Activated T-cell treated with anti-CD3 and anti-CD28 coated beads, Interleukin-2, amount 50 U/mL, for 24 hours (primary cell): ENCODE data around the gene SNX24.

Source experiments
- DNase-seq: peaks from one replicate; pipeline ENCODE4 v3.0.0-alpha.2; 2020
- H3K27ac Mint-ChIP-seq: 2 replicates; pipeline ENCODE4 v1.8.0; 2020; ENCODE audit warnings: mild to moderate bottlenecking, mixed read lengths
- H3K27me3 Mint-ChIP-seq: 2 replicates; pipeline ENCODE4 v1.8.0; 2020; ENCODE audit warnings: mixed read lengths
- H3K36me3 Mint-ChIP-seq: 2 replicates; pipeline ENCODE4 v1.8.0; 2020; ENCODE audit warnings: low read depth, mixed read lengths
- H3K4me1 Mint-ChIP-seq: 2 replicates; pipeline ENCODE4 v1.8.0; 2020; ENCODE audit warnings: low read depth, mixed read lengths
- H3K4me3 Mint-ChIP-seq: 2 replicates; pipeline ENCODE4 v1.8.0; 2020; ENCODE audit warnings: mild to moderate bottlenecking, moderate library complexity, mixed read lengths
- H3K9me3 Mint-ChIP-seq: 2 replicates; pipeline ENCODE4 v1.8.0; 2020; ENCODE audit warnings: mixed read lengths

SNX24 gene

DNA sequence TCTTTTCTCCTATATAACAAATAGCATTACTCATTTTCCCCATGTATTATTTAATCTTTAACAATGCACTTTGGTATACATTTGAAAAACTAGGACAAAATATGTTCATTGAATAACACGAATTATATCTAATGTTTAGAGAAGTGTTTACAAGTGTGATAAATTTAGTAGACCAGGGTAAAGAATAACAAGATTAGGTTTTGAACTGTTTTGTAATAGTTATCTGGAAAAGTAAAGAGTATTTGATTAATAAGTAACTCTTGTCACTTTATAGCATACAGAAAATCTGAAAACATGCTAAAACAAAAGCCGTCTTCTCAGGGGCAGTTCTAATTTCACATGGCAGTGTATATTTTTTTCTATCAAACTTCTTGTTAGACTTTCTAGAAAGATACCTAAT lies 132.7 kb downstream of the SNX24 start:
- H3K4me1 Mint-ChIP-seq = no peaks in the 10 kb centered on the region
- H3K4me3 Mint-ChIP-seq = no peak overlapping the region
- no peaks in the 10 kb centered on the region for H3K9me3 Mint-ChIP-seq
- H3K27me3 Mint-ChIP-seq = no peaks in the 10 kb centered on the region
- H3K36me3 Mint-ChIP-seq = no peaks in the 10 kb centered on the region
- DNase-seq = no peak
- no peak overlapping the region for H3K27ac Mint-ChIP-seq

DNA sequence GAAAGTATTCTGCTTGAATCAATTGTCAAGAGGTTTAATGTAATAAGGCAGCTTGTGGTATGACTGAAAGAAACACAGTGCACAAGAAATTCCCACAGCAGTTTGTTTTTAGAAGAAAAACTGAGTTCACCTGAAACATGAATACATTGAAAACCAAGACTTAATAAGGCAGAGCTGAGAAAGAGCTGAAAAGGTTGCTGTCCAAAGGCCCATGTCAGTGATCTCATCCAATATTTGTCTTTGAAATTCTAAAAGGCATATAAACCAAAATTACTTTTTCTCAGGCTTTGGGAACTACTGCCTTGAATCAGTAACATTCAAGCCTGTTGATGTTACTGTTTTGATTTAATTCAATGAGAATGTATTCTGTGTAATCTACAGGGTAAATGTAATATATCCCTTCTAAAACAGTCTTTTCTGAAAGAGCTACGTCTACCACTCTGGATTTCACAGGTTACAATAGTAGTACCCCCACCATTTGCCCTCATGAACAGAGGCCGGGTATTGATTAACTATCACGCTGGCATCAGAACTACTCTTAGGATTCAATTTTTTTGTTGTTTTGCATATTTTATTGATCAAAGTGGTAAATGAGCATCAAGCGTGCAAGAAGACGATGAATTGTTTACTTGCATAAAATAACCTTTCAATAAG lies 133.4 kb downstream of the SNX24 start:
- DNase-seq = no peak
- no peaks in the 10 kb centered on the region for H3K9me3 Mint-ChIP-seq
- no peaks in the 10 kb centered on the region for H3K36me3 Mint-ChIP-seq
- no peak overlapping the region for H3K4me3 Mint-ChIP-seq
- H3K27ac Mint-ChIP-seq = no peak overlapping the region
- no peaks in the 10 kb centered on the region for H3K27me3 Mint-ChIP-seq
- no peaks in the 10 kb centered on the region for H3K4me1 Mint-ChIP-seq

DNA sequence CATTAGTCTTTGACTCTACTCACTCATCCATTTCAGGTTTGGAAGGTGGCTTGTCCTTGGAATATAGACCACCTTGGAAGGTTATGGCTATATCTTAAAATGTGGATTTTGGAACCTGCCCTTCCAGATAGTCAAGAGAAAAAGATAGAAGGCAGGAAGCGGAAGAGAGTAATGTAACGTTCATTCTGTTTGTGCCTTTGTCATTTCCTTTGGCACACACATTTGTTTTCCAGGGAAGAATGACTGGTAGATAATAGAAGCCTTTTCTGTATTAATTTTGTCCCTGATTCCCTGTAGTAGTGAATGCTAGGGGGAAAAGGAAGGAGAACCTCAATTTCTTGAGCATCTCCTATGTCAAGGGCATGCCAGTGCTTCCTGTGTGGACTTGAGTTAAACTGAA lies 136.4 kb downstream of the SNX24 start:
- H3K27me3 Mint-ChIP-seq = no peaks in the 10 kb centered on the region
- DNase-seq = no peak
- H3K36me3 Mint-ChIP-seq = no peaks in the 10 kb centered on the region
- H3K9me3 Mint-ChIP-seq = no peaks in the 10 kb centered on the region
- H3K4me1 Mint-ChIP-seq = no peaks in the 10 kb centered on the region
- H3K4me3 Mint-ChIP-seq = no peak overlapping the region
- no peak overlapping the region for H3K27ac Mint-ChIP-seq

- DNase-seq = no peak
- no peak overlapping the region for H3K4me3 Mint-ChIP-seq
- no peaks in the 10 kb centered on the region for H3K4me1 Mint-ChIP-seq
- H3K36me3 Mint-ChIP-seq = no peaks in the 10 kb centered on the region
- no peaks in the 10 kb centered on the region for H3K9me3 Mint-ChIP-seq
- H3K27me3 Mint-ChIP-seq = no peaks in the 10 kb centered on the region
- H3K27ac Mint-ChIP-seq = no peak overlapping the region
These were observed 137.0 kb downstream of the SNX24 start for GRCh38 chr5:122982376-122982775.

DNA sequence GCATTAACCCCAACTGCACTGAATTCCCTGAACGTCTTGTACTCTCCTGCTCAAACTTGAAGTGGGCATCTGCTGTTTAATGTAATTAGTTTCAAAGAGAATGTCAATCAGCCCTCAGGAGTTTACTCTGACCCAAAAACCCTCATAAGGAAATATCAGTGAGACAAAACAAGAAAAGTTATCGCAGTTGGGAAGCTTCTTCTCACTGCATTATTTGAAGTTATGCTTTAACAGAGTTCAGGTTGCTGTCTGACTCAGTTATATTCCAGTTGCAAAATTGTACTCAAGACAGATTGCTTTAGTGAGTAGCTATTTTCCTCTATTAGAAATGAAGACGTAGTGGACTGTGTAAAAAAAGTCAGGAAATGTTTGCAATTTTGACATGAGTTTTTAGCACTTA lies 139.0 kb downstream of the SNX24 start:
- H3K27ac Mint-ChIP-seq = no peak overlapping the region
- no peaks in the 10 kb centered on the region for H3K27me3 Mint-ChIP-seq
- no peak overlapping the region for H3K4me3 Mint-ChIP-seq
- no peaks in the 10 kb centered on the region for H3K9me3 Mint-ChIP-seq
- no peak for DNase-seq
- no peaks in the 10 kb centered on the region for H3K4me1 Mint-ChIP-seq
- no peaks in the 10 kb centered on the region for H3K36me3 Mint-ChIP-seq

DNA sequence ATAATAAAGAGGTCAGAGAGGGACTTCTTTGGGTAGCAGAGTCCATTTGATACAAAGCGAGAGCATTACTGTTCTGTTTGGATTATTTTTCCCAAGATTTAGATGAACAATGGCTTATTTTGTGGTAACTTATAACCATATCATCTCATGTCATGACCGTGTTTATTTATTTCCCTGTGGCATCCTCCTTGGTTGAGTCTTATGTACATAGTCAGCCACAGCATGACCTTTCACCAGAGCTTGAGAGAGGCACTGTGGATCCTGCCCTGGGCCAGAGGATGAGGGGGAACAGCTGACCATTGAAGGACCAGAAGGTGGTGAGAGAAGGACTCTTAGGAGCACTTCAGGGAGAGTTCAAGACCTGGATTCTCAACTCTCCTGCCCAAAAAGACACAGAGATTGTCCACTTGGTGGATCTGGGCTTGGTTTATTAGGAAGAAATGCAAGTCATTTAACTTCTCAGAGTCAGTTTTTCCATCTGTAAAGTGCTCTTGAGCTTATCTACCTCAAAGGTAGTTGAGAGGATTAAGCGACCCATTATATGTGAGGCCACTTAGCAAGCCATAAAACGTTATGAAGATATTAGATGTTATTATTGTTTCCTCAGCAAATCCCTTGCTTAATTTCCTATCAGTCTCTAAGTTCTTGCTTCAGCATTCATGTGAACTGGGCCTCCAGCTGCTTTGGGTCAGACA lies 139.7 kb downstream of the SNX24 start:
- no peak overlapping the region for H3K4me3 Mint-ChIP-seq
- H3K9me3 Mint-ChIP-seq = no peaks in the 10 kb centered on the region
- H3K36me3 Mint-ChIP-seq = no peaks in the 10 kb centered on the region
- H3K27ac Mint-ChIP-seq = no peak overlapping the region
- H3K27me3 Mint-ChIP-seq = no peaks in the 10 kb centered on the region
- DNase-seq = no peak
- H3K4me1 Mint-ChIP-seq = no peaks in the 10 kb centered on the region

GRCh38 chr5:122985954-122986721 lies 140.7 kb downstream of the SNX24 start:
- DNase-seq = no peak
- no peak overlapping the region for H3K4me3 Mint-ChIP-seq
- no peaks in the 10 kb centered on the region for H3K9me3 Mint-ChIP-seq
- no peak overlapping the region for H3K27ac Mint-ChIP-seq
- H3K4me1 Mint-ChIP-seq = no peaks in the 10 kb centered on the region
- no peaks in the 10 kb centered on the region for H3K27me3 Mint-ChIP-seq
- no peaks in the 10 kb centered on the region for H3K36me3 Mint-ChIP-seq

DNA sequence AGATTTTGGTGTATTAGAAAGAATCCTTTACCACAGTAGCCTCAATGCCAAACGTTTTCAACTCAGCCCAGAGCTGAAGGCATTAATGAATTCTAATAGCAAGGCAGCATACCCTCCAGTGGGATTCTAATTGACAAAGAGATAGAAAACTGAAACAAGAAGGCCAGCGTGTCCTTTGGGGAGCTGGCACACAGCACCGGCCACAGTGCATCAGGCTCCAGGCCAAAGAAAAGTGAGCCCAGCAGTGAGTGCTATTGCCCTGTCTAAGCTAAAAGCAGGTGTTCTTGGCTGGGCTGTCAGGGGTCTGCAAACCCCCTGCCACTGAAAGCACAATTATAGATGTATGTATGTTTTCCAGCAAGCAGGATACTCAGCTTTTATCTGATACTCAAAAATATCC lies 150.7 kb downstream of the SNX24 start:
- no peak for DNase-seq
- Mint-ChIP-seq H3K27me3 (no peaks in the 10 kb centered on the region), H3K36me3 (no peaks in the 10 kb centered on the region), H3K9me3 (no peaks in the 10 kb centered on the region), H3K27ac (no peak overlapping the region), H3K4me3 (no peak overlapping the region), H3K4me1 (peaks cover 1% of the 10 kb centered on the region)

DNA sequence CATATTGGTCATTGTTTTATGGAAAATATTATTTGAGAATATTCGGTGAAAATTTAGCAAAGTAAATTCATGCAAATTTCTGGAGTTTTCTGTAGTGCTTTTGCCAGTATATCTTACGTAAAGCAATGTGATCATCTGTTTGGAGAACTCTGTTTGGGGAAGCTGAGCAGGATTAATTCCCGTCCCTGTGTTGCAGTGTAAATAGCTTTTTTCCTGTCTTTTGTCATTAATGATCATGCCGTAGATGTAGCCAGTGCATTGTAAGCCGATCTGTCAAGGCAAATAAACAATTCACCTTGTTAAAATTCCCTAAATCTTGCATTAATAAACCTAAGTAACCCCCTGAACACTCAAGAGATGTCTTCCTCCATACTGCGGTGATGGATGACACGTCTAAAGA lies 151.9 kb downstream of the SNX24 start:
- H3K4me3 Mint-ChIP-seq = no peak overlapping the region
- H3K4me1 Mint-ChIP-seq = peaks cover 1% of the 10 kb centered on the region
- H3K27me3 Mint-ChIP-seq = no peaks in the 10 kb centered on the region

DNA sequence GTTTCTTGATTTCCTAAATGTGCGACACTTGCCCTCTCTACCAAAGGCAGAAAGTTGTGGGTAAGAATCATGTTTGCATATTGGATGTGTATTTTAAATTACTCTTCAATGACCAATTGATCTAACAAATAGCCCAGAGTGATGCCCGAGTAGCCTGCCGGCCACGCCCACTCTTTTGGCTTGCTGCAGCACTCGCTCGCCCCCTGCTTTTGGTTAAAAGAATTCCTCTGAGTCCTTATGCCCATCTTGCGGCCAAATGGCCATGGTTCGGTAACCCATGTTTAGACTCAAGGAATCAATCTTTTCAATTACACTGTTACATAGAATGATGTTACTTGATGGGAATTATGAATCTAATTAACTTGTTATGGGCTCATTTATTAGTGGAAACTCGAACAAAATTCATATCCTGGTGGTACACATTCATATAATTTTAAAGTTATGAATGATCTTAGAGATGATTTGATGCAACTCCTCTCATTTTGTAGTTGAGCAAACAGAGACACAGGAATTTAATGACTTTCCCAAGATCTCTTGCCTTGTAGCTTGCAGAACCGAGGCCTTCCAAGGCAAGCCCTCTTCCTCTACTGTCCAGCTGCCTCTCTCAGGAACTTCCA lies 154.6 kb downstream of the SNX24 start:
- Mint-ChIP-seq H3K4me1 (peaks cover 1% of the 10 kb centered on the region), H3K27me3 (no peaks in the 10 kb centered on the region), H3K36me3 (no peaks in the 10 kb centered on the region), H3K4me3 (no peak overlapping the region), H3K27ac (no peak overlapping the region), H3K9me3 (no peaks in the 10 kb centered on the region)
- DNase-seq = no peak

More for the DNA sequence above, 151.9 kb downstream of the SNX24 start:
- Mint-ChIP-seq H3K27ac (no peak overlapping the region), H3K9me3 (no peaks in the 10 kb centered on the region), H3K36me3 (no peaks in the 10 kb centered on the region)
- no peak for DNase-seq

GRCh38 chr5:123000731-123001130 lies 155.3 kb downstream of the SNX24 start:
- no peak for DNase-seq
- Mint-ChIP-seq H3K27me3 (no peaks in the 10 kb centered on the region), H3K4me3 (no peak overlapping the region), H3K27ac (no peak overlapping the region), H3K9me3 (no peaks in the 10 kb centered on the region), H3K4me1 (peaks cover 1% of the 10 kb centered on the region), H3K36me3 (no peaks in the 10 kb centered on the region)

DNA sequence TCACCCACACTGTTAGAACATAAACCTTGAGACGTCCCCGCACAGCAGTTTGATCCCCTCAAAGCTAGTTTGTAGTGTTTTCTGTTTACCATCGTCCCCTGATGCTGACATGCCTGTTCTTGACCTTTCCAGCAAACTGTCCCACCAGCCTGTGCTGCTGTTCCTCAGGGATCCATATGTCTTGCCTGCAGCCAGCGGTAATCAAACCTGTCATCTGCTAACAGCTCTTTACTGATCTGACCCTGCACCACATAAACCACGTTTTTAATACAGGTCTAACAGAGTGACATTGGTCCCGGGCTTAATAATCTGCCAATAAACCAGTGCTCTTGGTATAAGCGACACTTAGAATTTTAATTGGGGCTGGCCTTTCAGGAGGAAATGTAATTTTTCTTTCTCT lies 156.4 kb downstream of the SNX24 start:
- H3K27ac Mint-ChIP-seq = no peak overlapping the region
- DNase-seq = no peak
- no peak overlapping the region for H3K4me3 Mint-ChIP-seq
- no peaks in the 10 kb centered on the region for H3K27me3 Mint-ChIP-seq
- no peaks in the 10 kb centered on the region for H3K9me3 Mint-ChIP-seq
- H3K36me3 Mint-ChIP-seq = no peaks in the 10 kb centered on the region
- peaks cover 1% of the 10 kb centered on the region for H3K4me1 Mint-ChIP-seq

DNA sequence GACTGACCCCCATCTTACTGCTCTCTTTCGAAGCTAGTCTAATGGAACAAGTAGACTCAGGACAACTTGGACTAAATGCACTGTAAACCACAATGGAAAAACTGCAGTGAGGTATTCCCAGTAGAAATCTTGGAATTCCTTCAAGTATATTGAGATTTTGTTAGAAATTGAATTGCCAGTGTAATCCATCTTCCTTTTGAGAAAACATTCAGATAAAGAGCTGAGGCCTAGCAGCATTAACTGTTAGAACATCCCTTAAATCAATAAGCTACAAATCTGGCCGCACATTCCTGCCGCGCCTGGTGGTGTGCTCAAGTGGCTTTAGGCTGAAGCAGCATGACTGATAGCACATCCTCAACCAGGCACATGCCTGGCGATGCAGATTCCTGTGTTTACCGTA lies 161.8 kb downstream of the SNX24 start:
- Mint-ChIP-seq H3K36me3 (no peaks in the 10 kb centered on the region), H3K4me3 (no peak overlapping the region), H3K9me3 (no peaks in the 10 kb centered on the region), H3K27ac (no peak overlapping the region), H3K27me3 (no peaks in the 10 kb centered on the region), H3K4me1 (no peaks in the 10 kb centered on the region)
- no peak for DNase-seq

DNA sequence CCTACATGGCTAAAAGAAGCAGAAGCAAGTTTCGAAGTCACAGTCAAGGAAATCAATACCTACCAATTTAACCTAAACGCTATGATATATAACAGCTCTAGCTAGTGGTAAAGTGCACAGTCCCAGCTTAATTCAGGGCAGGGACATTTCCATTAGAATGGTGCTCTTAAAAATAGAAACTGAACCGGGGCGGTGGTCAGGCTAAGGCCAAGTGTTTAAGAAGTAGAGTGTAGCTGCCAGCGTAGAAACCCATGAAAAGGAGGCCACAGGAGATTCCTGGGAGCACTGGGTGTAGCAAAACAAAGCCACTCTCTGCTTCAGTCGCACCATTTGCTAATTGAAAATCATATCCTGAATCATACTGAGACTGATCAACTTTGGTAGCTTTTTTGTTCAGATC lies 162.3 kb downstream of the SNX24 start:
- H3K9me3 Mint-ChIP-seq = no peaks in the 10 kb centered on the region
- no peak overlapping the region for H3K27ac Mint-ChIP-seq
- H3K4me1 Mint-ChIP-seq = no peaks in the 10 kb centered on the region
- no peaks in the 10 kb centered on the region for H3K27me3 Mint-ChIP-seq
- H3K4me3 Mint-ChIP-seq = no peak overlapping the region
- no peaks in the 10 kb centered on the region for H3K36me3 Mint-ChIP-seq
- no peak for DNase-seq

- peaks cover 2% of the 10 kb centered on the region for H3K27me3 Mint-ChIP-seq
- H3K4me1 Mint-ChIP-seq = no peaks in the 10 kb centered on the region
- peaks cover 2% of the 10 kb centered on the region for H3K9me3 Mint-ChIP-seq
- H3K4me3 Mint-ChIP-seq = no peak overlapping the region
- no peaks in the 10 kb centered on the region for H3K36me3 Mint-ChIP-seq
- H3K27ac Mint-ChIP-seq = no peak overlapping the region
- DNase-seq = no peak
These were observed 166.9 kb downstream of the SNX24 start for GRCh38 chr5:123012321-123012720.
